Neural progenitor cell (in vitro differentiated cells): ENCODE measurements around the gene CXCL12.

Experiments
- EZH2 ChIP-seq: fragments of 200-600 bp; sonication (generic); IDR thresholded peaks from 2 replicates; pipeline ENCODE4 v1.6.1; 2017; ENCODE audit warnings: antibody characterized with exemption, mild to moderate bottlenecking, moderate library complexity
- EZH2phosphoT487 ChIP-seq: fragments of 200-600 bp; sonication (generic); IDR thresholded peaks from 2 replicates; pipeline ENCODE4 v1.6.1; 2017; ENCODE audit warnings: antibody characterized with exemption

DNA sequence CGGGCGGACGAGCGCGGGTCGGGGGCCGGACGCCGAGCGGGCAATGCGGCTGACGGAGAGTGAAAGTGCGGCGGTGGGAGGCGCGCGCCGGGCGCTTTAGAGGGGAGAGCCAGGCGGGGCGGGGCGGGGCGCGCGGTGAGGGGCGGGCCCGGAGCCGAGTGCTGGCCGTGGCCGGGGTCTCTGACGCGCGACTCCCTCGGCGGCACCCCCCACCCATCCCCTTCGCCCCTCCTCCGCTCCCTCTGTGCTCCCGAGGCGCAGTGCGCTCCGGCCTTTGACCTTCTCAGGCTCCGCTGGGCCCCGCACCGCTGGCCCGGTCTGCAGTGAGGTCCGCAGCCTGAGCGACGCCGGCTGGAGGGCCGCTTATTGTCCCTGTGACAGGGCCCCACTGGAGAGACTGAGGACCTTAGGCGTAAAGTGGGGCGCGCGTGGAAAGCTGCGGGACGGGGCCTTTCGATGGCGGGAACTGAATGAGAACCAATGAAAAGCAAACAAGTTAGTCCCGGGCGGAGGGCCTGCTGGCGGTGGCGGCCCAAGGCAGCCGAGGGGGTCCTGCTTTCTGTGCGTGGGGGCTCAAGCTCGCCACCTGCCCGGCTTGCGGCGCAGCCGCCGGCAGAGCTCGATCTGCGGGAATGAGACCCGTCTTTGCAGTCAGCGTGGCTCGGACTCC is at the start of gene CXCL12:
- peak; percentile 38 for TF ChIP-seq EZH2phosphoT487
- peak; percentile 81 for TF ChIP-seq EZH2
